ENCODE measurements around the gene TNRC6C.

DNA sequence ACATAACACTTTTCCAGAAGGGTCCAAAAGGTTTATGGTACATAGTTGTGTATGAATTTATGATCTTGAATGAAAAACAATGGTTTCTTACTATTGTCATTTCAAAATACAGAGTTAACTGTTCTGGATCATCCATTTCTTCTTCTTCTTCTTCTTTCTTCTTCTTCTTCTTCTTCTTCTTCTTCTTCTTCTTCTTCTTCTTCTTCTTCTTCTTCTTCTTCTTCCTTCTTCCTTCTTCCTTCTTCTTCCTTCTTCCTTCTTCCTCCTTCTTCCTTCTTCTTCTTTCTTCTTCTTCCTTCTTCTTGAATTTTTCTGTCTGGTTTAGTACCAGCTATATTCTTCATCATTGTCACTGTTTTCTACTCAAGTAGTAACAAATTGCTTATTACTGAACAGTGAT is 47.8 kb downstream of the TNRC6C start:
- no peak for TF ChIP-seq GATA2 (IDR thresholded peaks at IDR 0.05; ENCODE audit: low read depth, low read length)
- no peak for TF ChIP-seq GATA3 (IDR thresholded peaks at IDR 0.05; ENCODE audit: low read depth, low read length)

All from SH-SY5Y (cell line).